Right renal cortex interstitium (tissue), 3 donors: ENCODE data around the gene CHAD. TPM values are rescaled to one million over a fixed set of nuclear protein-coding genes. Genes with fewer than 3 reads are reported as not detected.

Source experiments
- DNase-seq, 3 donors: peaks; one replicate each; pipeline ENCODE4 v3.0.0-alpha.2; 2013; ENCODE audit warnings: low read depth in 3 of 3, low spot score in 2 of 3
- polyA plus RNA-seq, 3 donors: library from polyadenylated mRNA; unstranded; fragments of 120-200 nt; gene quantifications; one replicate each; pipeline ENCODE4 v1.2.1, GENCODE V29; 2013; ENCODE audit not compliant: insufficient read length in 3 of 3

The CHAD gene
- polyA plus RNA-seq, 3 donors = 0.86 to 2.3 (median 1.0) TPM

- no peak for DNase-seq
Observed at GRCh38 chr17:50495217-50495823, 26.6 kb upstream of the CHAD start.

DNA sequence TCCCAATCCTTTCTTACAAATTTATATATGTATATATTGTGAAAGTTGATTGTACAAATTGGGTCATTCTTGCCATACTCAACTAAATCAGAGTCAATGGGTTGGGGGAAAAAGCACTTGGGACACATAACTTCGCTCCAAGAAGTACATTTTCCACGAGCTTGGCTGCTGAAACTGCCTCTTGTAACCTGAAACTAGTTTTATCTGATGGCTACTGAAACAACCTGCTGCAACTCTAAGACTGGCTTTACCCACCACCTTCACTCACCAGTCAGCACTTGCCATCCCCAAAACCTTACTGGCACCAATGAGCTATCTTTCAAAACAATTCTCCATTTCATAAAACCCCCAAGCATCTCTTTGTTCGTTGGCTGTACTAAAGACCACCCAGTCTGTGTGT, 25.1 kb upstream of the CHAD start:
- no peak for DNase-seq

- no peak for DNase-seq
Observed at GRCh38 chr17:50492214-50492613, 23.5 kb upstream of the CHAD start.

GRCh38 chr17:50491505-50491904, 22.8 kb upstream of the CHAD start:
- no peak for DNase-seq

- DNase-seq = no peak
Observed at GRCh38 chr17:50488880-50489279, 20.2 kb upstream of the CHAD start.

- no peak for DNase-seq
Observed at GRCh38 chr17:50487213-50488096, 18.8 kb upstream of the CHAD start.

DNA sequence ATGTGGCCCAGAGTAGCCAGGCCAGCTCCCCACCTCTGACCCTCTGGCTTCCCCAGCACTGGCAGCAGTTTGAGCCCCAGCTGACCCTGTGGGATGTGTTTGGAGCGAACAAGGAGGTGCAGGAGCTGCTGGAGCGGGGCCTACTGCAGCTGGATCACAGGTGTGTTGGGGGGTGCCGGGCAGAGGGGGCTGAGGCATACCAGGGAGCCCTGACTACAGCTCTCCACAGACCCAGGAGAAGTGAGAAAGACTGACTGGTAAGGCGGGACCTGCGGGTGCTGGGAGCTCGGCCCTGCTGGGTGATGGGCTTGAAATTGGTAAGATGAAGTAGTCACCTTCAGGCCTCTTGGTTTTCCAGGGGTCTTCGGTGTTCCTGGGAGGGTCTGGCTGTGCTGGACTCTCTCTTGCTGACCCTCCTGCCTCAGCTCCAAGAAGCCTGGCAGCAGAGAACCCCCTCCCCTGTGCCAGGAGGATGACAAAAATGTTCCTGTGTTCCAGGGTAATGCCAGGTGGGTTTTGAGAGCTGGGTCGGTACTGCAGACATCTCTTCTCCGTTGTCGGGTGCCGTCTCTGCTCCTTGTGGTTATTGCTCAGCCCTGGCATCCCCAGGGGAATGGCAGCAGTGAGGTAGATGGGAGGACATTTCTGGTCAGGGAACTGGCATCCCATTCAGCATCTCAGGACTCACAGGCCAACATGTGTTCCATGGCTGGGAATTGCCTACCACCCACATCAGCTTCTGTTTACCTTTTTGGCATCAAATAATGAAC, 15.9 kb upstream of the CHAD start:
- DNase-seq = no peak

DNA sequence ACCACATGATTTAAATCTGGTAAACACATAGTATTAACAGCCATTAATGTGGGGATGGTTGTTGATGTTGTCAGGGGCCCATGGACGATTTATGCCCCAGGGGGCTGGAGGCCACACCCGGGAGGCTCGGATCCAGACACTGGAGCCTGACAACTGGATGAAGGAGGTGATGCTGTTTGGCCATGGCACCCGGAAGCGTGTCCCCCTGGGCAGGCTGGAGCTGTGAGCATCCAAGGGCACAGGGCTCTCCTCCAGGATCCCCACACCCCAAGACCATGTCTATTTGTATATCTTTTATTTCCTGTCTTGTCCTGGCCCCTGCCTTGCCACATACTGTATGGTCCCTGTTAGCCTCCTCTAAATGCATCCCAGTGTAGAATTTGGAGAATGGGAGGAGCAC, 14.6 kb upstream of the CHAD start:
- DNase-seq = no peak

DNA sequence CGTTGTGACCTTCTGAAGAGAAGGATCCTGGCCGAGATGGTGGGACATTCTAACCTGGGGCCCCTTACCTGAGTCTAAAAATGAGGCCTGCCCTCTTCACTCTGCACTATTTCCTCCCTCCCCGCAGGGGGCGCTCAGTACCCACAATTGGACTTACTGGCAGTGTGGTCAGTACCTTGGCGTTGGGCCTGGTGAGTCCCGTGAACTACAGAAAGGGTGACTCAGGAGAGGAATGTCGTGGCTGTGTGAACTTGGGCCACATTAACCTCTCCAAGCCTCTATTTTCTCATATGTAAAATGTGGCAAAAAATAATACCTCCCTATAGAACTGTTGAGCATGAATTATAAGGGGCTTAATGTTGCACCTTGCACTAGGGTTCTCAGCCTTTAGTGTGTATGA, 13.8 kb upstream of the CHAD start:
- peak in 2 of 3 donors; percentile 54 to 74 for DNase-seq

DNA sequence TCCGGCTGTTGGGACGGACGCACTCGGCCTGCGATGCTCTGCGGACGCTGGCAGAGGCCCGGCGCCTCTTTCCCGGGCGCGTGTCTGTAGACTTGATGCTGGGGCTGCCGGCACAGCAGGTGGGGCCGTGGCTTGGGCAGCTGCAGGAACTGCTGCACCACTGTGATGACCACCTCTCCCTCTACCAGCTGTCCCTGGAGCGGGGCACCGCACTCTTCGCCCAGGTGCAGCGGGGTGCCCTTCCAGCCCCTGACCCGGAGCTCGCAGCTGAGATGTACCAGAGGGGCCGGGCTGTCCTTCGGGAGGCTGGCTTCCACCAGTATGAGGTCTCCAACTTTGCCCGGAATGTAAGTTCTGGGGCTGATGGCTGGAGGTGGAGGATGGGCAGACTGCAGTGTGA, 13.4 kb upstream of the CHAD start:
- no peak for DNase-seq

- DNase-seq = no peak
Observed at GRCh38 chr17:50481648-50482047, 13.0 kb upstream of the CHAD start.

GRCh38 chr17:50480854-50481490, 12.3 kb upstream of the CHAD start:
- DNase-seq = no peak

- no peak for DNase-seq
Observed at GRCh38 chr17:50480142-50480764, 11.6 kb upstream of the CHAD start.

- DNase-seq = peak in 1 of 3 donors; percentile 58
Observed at GRCh38 chr17:50479522-50480141, 11.0 kb upstream of the CHAD start.

- DNase-seq = peak; percentile 60 to 81 (median 79)
Observed at GRCh38 chr17:50478391-50479381, 10.0 kb upstream of the CHAD start, which contains the start of gene RSAD1. Gene RSAD1, plus strand, starts transcription at chr17:50478860. Its CDS starts 25 bp downstream, at chr17:50478885.

- DNase-seq = no peak
Observed at GRCh38 chr17:50477976-50478375, 9.3 kb upstream of the CHAD start.

GRCh38 chr17:50476545-50477315, 8.1 kb upstream of the CHAD start:
- DNase-seq = no peak
